Ishikawa (cell line): ENCODE measurements around the gene PDE1A.
A peak's percentile ranks its signal among the peaks of the same experiment; 100 is the strongest.

Source experiments
- CEBPB ChIP-seq: IDR thresholded peaks from 2 replicates; pipeline ENCODE4 v1.6.1; 2012
- CREB1 ChIP-seq: IDR thresholded peaks from 2 replicates; pipeline ENCODE4 v1.6.1; 2012; ENCODE audit warnings: low read depth
- EGR1 ChIP-seq: IDR thresholded peaks from 2 replicates; pipeline ENCODE4 v1.6.1; 2012
- EP300 ChIP-seq: IDR thresholded peaks from 2 replicates; pipeline ENCODE4 v1.6.1; 2012; ENCODE audit warnings: borderline replicate concordance
- FOXM1 ChIP-seq: IDR thresholded peaks from 2 replicates; pipeline ENCODE4 v1.6.1; 2012; ENCODE audit warnings: low read depth, borderline replicate concordance
- NFIC ChIP-seq: IDR thresholded peaks from 2 replicates; pipeline ENCODE4 v1.6.1; 2012
- RAD21 ChIP-seq: IDR thresholded peaks from 2 replicates; pipeline ENCODE4 v1.6.1; 2012; ENCODE audit warnings: low read depth
- TAF1 ChIP-seq: IDR thresholded peaks from 2 replicates; pipeline ENCODE4 v1.6.1; 2012; ENCODE audit warnings: low read depth, mild to moderate bottlenecking
- TCF12 ChIP-seq: IDR thresholded peaks from 2 replicates; pipeline ENCODE4 v1.6.1; 2012; ENCODE audit warnings: low read depth
- TEAD4 ChIP-seq: IDR thresholded peaks from 2 replicates; pipeline ENCODE4 v1.6.1; 2012
- YY1 ChIP-seq: IDR thresholded peaks from 2 replicates; pipeline ENCODE4 v1.6.1; 2012; ENCODE audit warnings: low read depth
- ZBTB7A ChIP-seq: IDR thresholded peaks from 2 replicates; pipeline ENCODE4 v1.6.1; 2012; ENCODE audit warnings: low read depth
- TF ChIP-seq, protein P1 (sequence below): IDR thresholded peaks from 2 replicates; pipeline ENCODE4 v1.6.1; 2012
- TF ChIP-seq, protein P2 (sequence below): IDR thresholded peaks from 2 replicates; pipeline ENCODE4 v1.6.1; 2012; ENCODE audit warnings: low read depth, mild to moderate bottlenecking
- TF ChIP-seq, protein P3 (sequence below): IDR thresholded peaks from 2 replicates; pipeline ENCODE4 v1.6.1; 2012

PDE1A gene

DNA sequence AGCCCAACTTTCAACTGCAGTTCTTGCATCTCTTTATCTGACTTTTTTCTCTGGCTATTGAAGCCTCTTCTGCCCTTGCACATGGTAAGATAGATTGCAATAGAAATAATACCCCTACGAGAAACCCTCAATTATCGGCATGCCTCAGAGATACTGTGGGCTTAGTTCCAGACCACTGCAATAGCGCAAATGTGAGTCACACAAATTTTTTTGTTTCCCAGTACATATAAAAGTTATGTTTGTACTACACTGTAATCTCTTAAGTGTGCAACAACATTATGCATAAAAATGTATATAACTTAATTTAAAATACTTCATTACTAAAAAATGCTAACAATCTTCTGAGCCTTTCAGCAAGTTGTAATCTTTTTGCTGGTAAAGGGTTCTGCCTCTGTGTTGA lies 124.7 kb downstream of the PDE1A start:
- TF ChIP-seq TEAD4 (no peak), EP300 (no peak), TAF1 (no peak), RAD21 (no peak), FOXM1 (no peak), NFIC (no peak), CREB1 (no peak), YY1 (no peak), TCF12 (no peak), ZBTB7A (no peak), CEBPB (no peak)
- TF ChIP-seq, protein P1, sequence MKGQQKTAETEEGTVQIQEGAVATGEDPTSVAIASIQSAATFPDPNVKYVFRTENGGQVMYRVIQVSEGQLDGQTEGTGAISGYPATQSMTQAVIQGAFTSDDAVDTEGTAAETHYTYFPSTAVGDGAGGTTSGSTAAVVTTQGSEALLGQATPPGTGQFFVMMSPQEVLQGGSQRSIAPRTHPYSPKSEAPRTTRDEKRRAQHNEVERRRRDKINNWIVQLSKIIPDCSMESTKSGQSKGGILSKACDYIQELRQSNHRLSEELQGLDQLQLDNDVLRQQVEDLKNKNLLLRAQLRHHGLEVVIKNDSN: no peak
- TF ChIP-seq, protein P2, sequence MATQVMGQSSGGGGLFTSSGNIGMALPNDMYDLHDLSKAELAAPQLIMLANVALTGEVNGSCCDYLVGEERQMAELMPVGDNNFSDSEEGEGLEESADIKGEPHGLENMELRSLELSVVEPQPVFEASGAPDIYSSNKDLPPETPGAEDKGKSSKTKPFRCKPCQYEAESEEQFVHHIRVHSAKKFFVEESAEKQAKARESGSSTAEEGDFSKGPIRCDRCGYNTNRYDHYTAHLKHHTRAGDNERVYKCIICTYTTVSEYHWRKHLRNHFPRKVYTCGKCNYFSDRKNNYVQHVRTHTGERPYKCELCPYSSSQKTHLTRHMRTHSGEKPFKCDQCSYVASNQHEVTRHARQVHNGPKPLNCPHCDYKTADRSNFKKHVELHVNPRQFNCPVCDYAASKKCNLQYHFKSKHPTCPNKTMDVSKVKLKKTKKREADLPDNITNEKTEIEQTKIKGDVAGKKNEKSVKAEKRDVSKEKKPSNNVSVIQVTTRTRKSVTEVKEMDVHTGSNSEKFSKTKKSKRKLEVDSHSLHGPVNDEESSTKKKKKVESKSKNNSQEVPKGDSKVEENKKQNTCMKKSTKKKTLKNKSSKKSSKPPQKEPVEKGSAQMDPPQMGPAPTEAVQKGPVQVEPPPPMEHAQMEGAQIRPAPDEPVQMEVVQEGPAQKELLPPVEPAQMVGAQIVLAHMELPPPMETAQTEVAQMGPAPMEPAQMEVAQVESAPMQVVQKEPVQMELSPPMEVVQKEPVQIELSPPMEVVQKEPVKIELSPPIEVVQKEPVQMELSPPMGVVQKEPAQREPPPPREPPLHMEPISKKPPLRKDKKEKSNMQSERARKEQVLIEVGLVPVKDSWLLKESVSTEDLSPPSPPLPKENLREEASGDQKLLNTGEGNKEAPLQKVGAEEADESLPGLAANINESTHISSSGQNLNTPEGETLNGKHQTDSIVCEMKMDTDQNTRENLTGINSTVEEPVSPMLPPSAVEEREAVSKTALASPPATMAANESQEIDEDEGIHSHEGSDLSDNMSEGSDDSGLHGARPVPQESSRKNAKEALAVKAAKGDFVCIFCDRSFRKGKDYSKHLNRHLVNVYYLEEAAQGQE: no peak
- TF ChIP-seq, protein P3, sequence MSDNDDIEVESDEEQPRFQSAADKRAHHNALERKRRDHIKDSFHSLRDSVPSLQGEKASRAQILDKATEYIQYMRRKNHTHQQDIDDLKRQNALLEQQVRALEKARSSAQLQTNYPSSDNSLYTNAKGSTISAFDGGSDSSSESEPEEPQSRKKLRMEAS: no peak

DNA sequence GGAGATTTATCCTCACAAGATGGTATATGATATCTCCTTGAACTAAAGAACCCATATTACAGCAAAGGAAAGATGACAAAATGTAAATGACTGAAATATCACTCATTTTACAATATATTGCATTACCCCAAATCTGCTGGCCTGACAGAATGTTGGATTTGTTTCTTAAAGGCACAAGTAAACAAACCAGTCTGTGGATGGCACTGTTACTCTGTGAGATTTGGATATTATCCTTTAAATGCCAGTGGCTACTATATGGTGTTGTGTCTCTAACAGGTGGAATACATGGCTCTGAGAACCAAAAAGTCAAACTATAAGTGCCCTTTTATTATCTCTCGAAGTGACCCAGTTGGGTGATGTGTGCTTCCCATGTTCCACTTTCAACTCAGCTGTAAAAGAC lies 125.7 kb downstream of the PDE1A start:
- TF ChIP-seq RAD21: peak; percentile 10; the same call in 1 of the 2 replicates
- TF ChIP-seq, protein P1: no peak

DNA sequence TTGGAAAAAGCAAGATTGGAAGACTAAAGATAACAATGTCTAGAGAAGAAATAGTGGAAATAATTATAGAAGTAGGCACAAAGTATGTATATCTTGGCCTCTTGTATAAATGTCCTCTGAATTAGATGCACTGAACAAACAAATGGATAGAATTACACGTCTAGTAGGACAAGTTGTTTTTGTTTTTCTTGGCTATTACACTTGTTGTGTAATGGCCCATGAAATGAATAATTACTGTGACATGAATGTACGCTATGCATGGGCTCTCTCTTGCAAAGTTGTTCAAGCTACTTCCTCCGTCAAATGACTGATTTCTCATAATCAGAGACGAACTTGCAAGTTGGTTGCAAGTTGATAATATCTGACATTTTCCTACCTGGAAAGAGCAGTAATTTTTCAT lies 126.2 kb downstream of the PDE1A start:
- TF ChIP-seq CEBPB (0 out of 2 replicates have a peak, but pooled peaks have one; percentile 9), NFIC (peak; percentile 83), EGR1 (no peak), YY1 (no peak), TEAD4 (no peak; the same call in 1 of the 2 replicates)

DNA sequence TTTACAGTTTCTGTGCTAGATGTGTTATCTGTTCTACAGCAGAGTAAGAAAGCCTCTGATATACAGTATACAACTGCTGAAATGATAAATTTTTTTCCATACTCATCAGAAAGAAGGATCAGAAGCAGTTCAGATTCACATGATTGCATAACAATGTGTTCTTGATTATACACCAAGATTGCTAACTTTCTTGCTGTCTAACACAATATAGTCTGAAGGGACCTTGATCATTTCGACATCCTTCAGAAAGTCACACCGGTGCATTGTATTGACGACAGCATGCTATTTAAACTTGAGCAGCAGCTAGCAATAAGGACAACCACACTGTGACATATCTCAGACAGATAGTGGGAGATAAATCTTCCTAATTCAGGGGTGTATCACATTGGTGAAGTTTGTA lies 127.2 kb downstream of the PDE1A start:
- TF ChIP-seq EP300 (no peak), EGR1 (no peak), FOXM1 (no peak), ZBTB7A (no peak), TAF1 (no peak), CEBPB (no peak), RAD21 (no peak), NFIC (no peak), TCF12 (no peak), TEAD4 (no peak), CREB1 (no peak)
- TF ChIP-seq, protein P3: no peak
- TF ChIP-seq, protein P1: no peak
- TF ChIP-seq, protein P2: no peak

DNA sequence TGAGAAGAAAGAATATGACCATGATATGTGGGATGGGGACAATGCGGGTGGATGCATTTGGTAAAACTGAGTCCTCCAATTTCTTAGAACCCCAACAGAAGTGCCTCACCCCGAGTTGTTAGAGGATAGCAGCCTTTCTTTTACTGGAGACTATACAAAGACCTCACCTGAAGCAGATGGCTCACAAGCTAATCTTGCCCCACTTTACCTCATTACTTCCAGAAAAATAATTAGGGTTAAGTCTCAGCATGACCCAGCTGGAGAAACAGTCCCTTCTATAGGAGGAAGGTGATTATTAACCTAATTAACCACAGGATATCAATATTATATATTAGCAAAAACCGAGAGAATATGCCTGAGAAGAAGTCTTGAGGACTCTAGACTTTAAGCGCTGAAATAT lies 128.4 kb downstream of the PDE1A start:
- no peak for TF ChIP-seq NFIC

DNA sequence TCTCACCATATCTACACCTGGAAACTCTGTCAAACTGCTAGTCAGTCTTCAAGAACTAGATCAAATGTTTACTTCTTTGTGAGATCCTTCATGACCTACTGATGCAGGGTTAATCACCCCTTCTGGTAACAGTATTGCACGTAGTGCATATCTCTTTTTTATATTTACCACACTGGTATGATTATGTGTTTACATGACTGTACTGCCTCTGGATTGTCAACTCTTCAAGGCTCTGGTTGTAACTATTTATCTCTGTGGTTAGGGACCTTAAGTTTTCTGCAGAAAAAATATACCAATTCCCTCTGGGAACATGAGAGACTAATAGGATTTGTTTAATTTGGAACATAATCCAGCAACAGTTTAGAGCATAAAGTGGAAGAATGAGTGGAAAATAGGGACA lies 135.5 kb downstream of the PDE1A start:
- no peak for TF ChIP-seq CREB1
- TF ChIP-seq CEBPB: no peak
- TF ChIP-seq, protein P3: no peak
- no peak for TF ChIP-seq TEAD4
- no peak for TF ChIP-seq TAF1
- TF ChIP-seq FOXM1: no peak
- TF ChIP-seq, protein P1: no peak
- TF ChIP-seq YY1: no peak
- no peak for TF ChIP-seq EGR1
- TF ChIP-seq, protein P2: no peak
- TF ChIP-seq NFIC: no peak
- no peak for TF ChIP-seq RAD21
- TF ChIP-seq EP300: no peak
- no peak for TF ChIP-seq ZBTB7A
- TF ChIP-seq TCF12: no peak
